ENCODE measurements around the gene OR2B6. TPM values are rescaled to one million over a fixed set of nuclear protein-coding genes. Genes with fewer than 3 reads are reported as not detected.

OR2B6 gene
- total RNA-seq, 1 experiment from 2014 or later, result not detected

- Histone ChIP-seq H3K27me3 (ENCODE audit: control insufficient read depth, insufficient read depth, low read length) (no peaks in the 10 kb centered on the region), H3K4me3 (ENCODE audit: insufficient read depth, low read depth, low read length) (no peak overlapping the region), H3K36me3 (replicated peaks; ENCODE audit: control insufficient read depth, insufficient read depth, low read length) (no peaks in the 10 kb centered on the region)
- no peak for DNase-seq
These were observed 9.9 kb downstream of the OR2B6 start for GRCh38 chr6:27966816-27967426.

DNA sequence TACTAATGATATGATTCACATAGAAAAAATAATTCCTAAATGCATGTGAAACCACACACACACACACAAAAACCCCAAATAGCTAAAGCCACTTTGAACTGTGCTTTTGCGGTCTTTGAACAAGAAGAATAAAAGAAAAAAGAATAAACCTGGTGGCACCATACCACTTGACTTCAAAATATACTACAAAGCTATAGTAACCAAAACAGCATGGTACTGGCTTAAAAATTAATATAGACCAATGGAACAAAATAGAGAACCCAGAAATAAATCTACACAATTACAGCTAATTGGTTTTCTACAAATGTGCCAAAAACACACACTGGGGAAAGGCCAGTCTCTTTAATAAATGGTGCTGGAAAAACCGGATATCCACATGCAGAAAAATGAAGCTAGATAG is 13.4 kb downstream of the OR2B6 start:
- DNase-seq, result no peak
- H3K27me3 ChIP-seq (ENCODE audit: control insufficient read depth, insufficient read depth, low read length), result no peaks in the 10 kb centered on the region
- H3K4me3 ChIP-seq (ENCODE audit: insufficient read depth, low read depth, low read length), result no peak overlapping the region
- no peaks in the 10 kb centered on the region for H3K36me3 ChIP-seq (replicated peaks; ENCODE audit: control insufficient read depth, insufficient read depth, low read length)

GRCh38 chr6:27972750-27973149 is 15.7 kb downstream of the OR2B6 start:
- Histone ChIP-seq H3K27me3 (ENCODE audit: control insufficient read depth, insufficient read depth, low read length) (no peaks in the 10 kb centered on the region), H3K36me3 (replicated peaks; ENCODE audit: control insufficient read depth, insufficient read depth, low read length) (no peaks in the 10 kb centered on the region), H3K4me3 (ENCODE audit: insufficient read depth, low read depth, low read length) (no peak overlapping the region)
- no peak for DNase-seq

GRCh38 chr6:27977387-27977786 is 20.3 kb downstream of the OR2B6 start:
- Histone ChIP-seq H3K36me3 (replicated peaks; ENCODE audit: control insufficient read depth, insufficient read depth, low read length) (no peaks in the 10 kb centered on the region), H3K27me3 (ENCODE audit: control insufficient read depth, insufficient read depth, low read length) (no peaks in the 10 kb centered on the region), H3K4me3 (ENCODE audit: insufficient read depth, low read depth, low read length) (no peak overlapping the region)
- no peak for DNase-seq

GRCh38 chr6:27978705-27979104 is 21.7 kb downstream of the OR2B6 start:
- DNase-seq, result no peak
- H3K27me3 ChIP-seq (ENCODE audit: control insufficient read depth, insufficient read depth, low read length), result no peaks in the 10 kb centered on the region
- H3K4me3 ChIP-seq (ENCODE audit: insufficient read depth, low read depth, low read length), result no peak overlapping the region

DNA sequence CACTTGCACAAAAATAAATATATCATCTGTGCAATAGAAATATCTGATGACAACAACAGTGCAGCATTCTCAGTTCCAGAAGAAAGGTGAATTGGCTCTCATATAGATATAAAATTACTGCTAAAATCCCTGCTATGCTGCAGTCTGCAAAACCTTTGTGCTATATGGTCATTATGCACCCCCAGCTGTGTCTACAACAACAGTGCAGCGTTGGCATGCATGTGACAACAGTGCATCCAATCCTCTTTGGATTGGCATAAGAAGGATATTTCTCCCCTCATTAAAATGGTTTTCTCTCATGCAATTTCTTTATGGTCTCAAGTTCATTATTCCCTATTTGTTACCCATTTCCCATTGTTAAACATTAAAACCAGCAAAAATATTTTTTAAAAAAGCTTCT is 23.1 kb downstream of the OR2B6 start:
- Histone ChIP-seq H3K36me3 (replicated peaks; ENCODE audit: control insufficient read depth, insufficient read depth, low read length) (no peaks in the 10 kb centered on the region), H3K4me3 (ENCODE audit: insufficient read depth, low read depth, low read length) (no peak overlapping the region), H3K27me3 (ENCODE audit: control insufficient read depth, insufficient read depth, low read length) (no peaks in the 10 kb centered on the region)
- DNase-seq, result no peak

More at GRCh38 chr6:27978705-27979104, 21.7 kb downstream of the OR2B6 start:
- H3K36me3 ChIP-seq (replicated peaks; ENCODE audit: control insufficient read depth, insufficient read depth, low read length), result no peaks in the 10 kb centered on the region

DNA sequence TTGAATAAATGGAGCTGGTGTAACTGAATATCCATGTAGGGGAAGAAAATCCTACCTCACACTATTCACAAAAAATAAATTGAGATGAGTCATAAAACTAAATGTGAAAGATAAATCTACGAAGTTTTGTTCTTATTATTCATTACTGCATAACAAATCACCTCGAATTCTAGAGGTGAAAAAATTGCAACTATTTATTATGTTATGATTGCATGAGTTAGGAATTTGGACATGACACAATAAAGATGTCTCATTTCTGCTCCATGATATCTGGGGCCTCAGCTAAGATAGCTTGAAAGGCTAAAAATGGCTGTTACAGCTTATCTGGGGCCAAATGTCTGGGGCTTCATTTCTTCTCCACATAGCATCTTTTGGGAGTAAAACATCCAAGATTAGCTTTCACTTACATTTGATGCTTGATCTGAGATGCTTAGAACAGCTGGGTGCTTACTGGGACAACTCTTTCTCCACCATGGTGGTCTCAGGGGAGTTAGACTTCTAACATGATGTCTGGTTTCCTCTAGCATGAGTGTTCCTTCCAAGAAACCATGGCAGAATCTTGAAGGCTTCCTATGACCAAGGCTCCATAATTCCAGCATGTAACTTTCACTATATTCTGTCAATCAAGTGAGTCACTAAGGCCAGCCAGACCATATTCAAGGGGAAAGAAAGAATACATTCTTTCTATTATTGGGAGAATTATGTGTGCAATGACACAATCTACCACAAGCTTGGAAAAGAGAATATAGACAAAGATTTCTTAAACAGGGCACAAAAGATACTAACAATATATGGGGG is 30.1 kb downstream of the OR2B6 start:
- no peaks in the 10 kb centered on the region for H3K36me3 ChIP-seq (replicated peaks; ENCODE audit: control insufficient read depth, insufficient read depth, low read length)
- no peak overlapping the region for H3K4me3 ChIP-seq (ENCODE audit: insufficient read depth, low read depth, low read length)
- no peaks in the 10 kb centered on the region for H3K27me3 ChIP-seq (ENCODE audit: control insufficient read depth, insufficient read depth, low read length)
- DNase-seq, result no peak

GRCh38 chr6:27994616-27995015 is 37.6 kb downstream of the OR2B6 start:
- Histone ChIP-seq H3K27me3 (ENCODE audit: control insufficient read depth, insufficient read depth, low read length) (no peaks in the 10 kb centered on the region), H3K4me3 (ENCODE audit: insufficient read depth, low read depth, low read length) (no peak overlapping the region), H3K36me3 (replicated peaks; ENCODE audit: control insufficient read depth, insufficient read depth, low read length) (no peaks in the 10 kb centered on the region)
- no peak for DNase-seq

DNA sequence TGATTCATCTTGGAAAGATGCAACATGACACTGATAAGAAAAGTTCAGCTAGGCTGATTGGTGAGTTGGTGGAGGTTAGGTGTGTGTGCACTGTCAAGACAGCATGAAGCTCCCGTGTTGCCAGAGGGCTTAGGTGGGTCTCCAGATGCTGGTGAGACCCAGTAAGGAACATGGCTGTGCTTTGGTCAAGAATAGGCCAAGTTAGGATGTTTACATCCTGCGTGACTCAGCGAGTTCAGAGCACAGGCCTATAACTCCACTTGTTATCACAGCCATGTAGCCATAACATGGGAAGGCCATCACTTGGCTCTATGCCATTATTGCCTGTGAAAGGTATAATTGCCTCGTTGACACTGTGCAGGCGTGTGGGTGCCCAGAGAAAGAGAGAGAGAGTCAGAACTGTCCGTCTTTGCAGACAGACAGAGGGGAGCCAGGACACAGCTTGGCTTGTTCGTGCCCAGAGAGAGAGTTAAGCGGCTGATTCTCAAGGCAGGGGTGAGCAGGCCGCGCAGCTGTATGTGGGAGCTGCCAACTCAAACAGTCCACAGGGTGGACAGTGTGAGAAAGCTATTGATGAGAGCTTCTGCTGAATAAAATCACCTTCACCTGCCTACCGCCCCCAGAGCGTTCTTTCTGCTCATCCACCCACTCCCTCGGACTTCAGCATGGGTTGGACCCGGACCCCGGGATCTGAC is 43.5 kb downstream of the OR2B6 start:
- no peak for DNase-seq
- Histone ChIP-seq H3K4me3 (ENCODE audit: insufficient read depth, low read depth, low read length) (no peak overlapping the region), H3K36me3 (replicated peaks; ENCODE audit: control insufficient read depth, insufficient read depth, low read length) (no peaks in the 10 kb centered on the region), H3K27me3 (ENCODE audit: control insufficient read depth, insufficient read depth, low read length) (no peaks in the 10 kb centered on the region)

DNA sequence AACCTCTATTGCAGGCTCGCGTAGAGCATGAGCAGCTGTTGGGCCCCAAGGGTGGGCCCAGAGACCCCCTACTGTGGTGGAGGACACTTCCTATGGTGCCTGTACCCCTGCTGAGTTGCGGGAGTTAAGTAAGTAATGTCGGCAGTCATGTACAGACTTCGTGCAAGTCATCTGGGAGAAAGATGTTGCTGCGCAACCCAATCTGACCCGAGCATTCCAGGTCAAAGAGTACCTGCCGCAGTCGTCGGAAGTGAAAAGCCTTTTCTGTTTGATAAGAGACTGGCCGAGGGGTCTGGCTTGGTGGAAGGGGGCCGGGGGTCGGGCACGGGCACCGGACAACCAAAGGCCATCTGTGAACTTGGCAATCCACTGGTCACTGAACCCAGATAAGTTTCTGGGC is 44.3 kb downstream of the OR2B6 start:
- H3K27me3 ChIP-seq (ENCODE audit: control insufficient read depth, insufficient read depth, low read length), result no peaks in the 10 kb centered on the region
- H3K4me3 ChIP-seq (ENCODE audit: insufficient read depth, low read depth, low read length), result no peak overlapping the region
- DNase-seq, result no peak
- H3K36me3 ChIP-seq (replicated peaks; ENCODE audit: control insufficient read depth, insufficient read depth, low read length), result no peaks in the 10 kb centered on the region

DNA sequence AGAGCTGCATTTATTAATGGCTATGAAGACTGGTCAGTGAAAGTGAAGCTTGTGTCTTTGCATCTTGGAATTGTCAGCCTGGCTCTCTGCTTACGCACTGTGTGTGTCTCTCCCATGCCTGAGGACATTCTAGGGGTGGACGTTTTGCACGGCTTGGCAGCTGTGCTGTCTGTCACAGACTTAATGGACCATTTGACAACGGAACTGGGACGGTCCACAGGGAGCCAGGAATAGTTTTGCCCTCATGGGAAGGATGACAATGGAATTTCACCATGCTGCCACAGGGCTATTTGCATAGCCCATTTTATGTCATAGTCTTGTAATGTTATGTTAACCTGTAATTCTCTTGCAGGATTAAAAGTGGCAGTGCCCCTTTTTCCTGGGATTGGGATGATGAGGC is 44.7 kb downstream of the OR2B6 start:
- no peaks in the 10 kb centered on the region for H3K36me3 ChIP-seq (replicated peaks; ENCODE audit: control insufficient read depth, insufficient read depth, low read length)
- no peaks in the 10 kb centered on the region for H3K27me3 ChIP-seq (ENCODE audit: control insufficient read depth, insufficient read depth, low read length)
- DNase-seq, result no peak
- H3K4me3 ChIP-seq (ENCODE audit: insufficient read depth, low read depth, low read length), result no peak overlapping the region

DNA sequence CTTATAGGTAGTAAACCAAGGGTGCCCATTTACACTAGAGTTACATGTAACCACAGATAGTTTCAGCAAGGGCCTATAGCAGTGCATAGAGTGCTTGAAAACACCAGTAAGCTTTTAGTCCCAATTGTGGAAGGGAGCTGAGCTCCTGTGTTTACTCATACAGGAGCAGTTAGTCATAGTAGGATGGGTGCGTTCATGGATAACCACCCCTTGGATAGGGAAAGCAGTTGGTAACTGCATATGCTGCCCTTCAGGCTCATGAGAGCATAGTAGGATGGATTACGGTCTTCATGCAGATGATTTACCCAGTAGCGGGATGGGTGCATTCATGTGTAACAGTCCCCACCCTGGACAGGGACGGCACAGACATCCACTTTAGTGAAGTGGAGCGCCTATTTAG is 45.1 kb downstream of the OR2B6 start:
- H3K4me3 ChIP-seq (ENCODE audit: insufficient read depth, low read depth, low read length), result no peak overlapping the region
- no peaks in the 10 kb centered on the region for H3K27me3 ChIP-seq (ENCODE audit: control insufficient read depth, insufficient read depth, low read length)
- DNase-seq, result no peak
- H3K36me3 ChIP-seq (replicated peaks; ENCODE audit: control insufficient read depth, insufficient read depth, low read length), result no peaks in the 10 kb centered on the region

- H3K36me3 ChIP-seq (replicated peaks; ENCODE audit: control insufficient read depth, insufficient read depth, low read length), result no peaks in the 10 kb centered on the region
- no peak for DNase-seq
These were observed 46.0 kb downstream of the OR2B6 start for GRCh38 chr6:28003059-28003458.

DNA sequence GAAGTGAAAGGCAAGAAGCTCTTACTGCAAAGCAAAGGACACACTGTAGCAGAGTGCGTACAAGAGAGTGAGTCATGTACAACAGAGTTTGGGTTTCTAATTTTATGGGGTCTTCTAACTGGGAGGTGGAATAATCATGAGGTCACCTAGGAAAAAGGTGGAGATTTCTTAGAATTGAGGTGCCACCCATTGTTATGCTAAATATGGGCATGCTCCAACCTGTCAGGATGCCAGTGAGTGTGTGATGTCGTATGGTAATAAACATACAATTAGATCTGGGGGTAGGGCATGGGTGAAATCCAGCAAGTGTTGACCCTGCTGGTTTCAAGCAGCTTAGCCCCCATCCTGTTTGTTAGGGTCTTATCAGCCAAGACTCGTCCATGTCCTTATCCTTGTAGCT is 46.6 kb downstream of the OR2B6 start:
- Histone ChIP-seq H3K36me3 (replicated peaks; ENCODE audit: control insufficient read depth, insufficient read depth, low read length) (no peaks in the 10 kb centered on the region), H3K4me3 (ENCODE audit: insufficient read depth, low read depth, low read length) (no peak overlapping the region), H3K27me3 (ENCODE audit: control insufficient read depth, insufficient read depth, low read length) (no peaks in the 10 kb centered on the region)
- no peak for DNase-seq

More at GRCh38 chr6:28003059-28003458, 46.0 kb downstream of the OR2B6 start:
- Histone ChIP-seq H3K27me3 (ENCODE audit: control insufficient read depth, insufficient read depth, low read length) (no peaks in the 10 kb centered on the region), H3K4me3 (ENCODE audit: insufficient read depth, low read depth, low read length) (no peak overlapping the region)
